UCSD-AML1 (cell line): ENCODE results near the gene NPHP4.

Experiments used
- DNase-seq: peaks from one replicate; lab custom pipeline; 2025; ENCODE audit not compliant: unreplicated experiment; lab: John Stamatoyannopoulos, UW

NPHP4 gene

GRCh38 chr1:5914676-5915365, 77.4 kb downstream of the NPHP4 start:
- DNase-seq, result no peak

- no peak for DNase-seq
Measured at GRCh38 chr1:5913876-5914275, 78.3 kb downstream of the NPHP4 start.

- no peak for DNase-seq
Measured at GRCh38 chr1:5913078-5913845, 79.0 kb downstream of the NPHP4 start.

- DNase-seq, result no peak
Measured at GRCh38 chr1:5911871-5912271, 80.4 kb downstream of the NPHP4 start.

- DNase-seq, result no peak
Measured at GRCh38 chr1:5911157-5911556, 81.1 kb downstream of the NPHP4 start.

- DNase-seq, result no peak
Measured at GRCh38 chr1:5910666-5911065, 81.6 kb downstream of the NPHP4 start.

- no peak for DNase-seq
Measured at GRCh38 chr1:5910276-5910620, 82.0 kb downstream of the NPHP4 start.

- no peak for DNase-seq
Measured at GRCh38 chr1:5909576-5910275, 82.5 kb downstream of the NPHP4 start.

GRCh38 chr1:5908461-5909375, 83.5 kb downstream of the NPHP4 start:
- no peak for DNase-seq

- no peak for DNase-seq
Measured at GRCh38 chr1:5907966-5908365, 84.3 kb downstream of the NPHP4 start.

GRCh38 chr1:5907386-5907785, 84.8 kb downstream of the NPHP4 start:
- no peak for DNase-seq

- DNase-seq, result no peak
Measured at GRCh38 chr1:5906966-5907365, 85.3 kb downstream of the NPHP4 start.

GRCh38 chr1:5906116-5906515, 86.1 kb downstream of the NPHP4 start:
- no peak for DNase-seq

GRCh38 chr1:5905436-5905835, 86.8 kb downstream of the NPHP4 start:
- no peak for DNase-seq

- no peak for DNase-seq
Measured at GRCh38 chr1:5904551-5904950, 87.7 kb downstream of the NPHP4 start.

GRCh38 chr1:5903680-5904079, 88.5 kb downstream of the NPHP4 start:
- DNase-seq, result no peak

GRCh38 chr1:5903031-5903430, 89.2 kb downstream of the NPHP4 start:
- DNase-seq, result no peak

GRCh38 chr1:5901841-5902240, 90.4 kb downstream of the NPHP4 start:
- DNase-seq, result no peak

GRCh38 chr1:5901150-5901549, 91.1 kb downstream of the NPHP4 start:
- DNase-seq, result no peak

- no peak for DNase-seq
Measured at GRCh38 chr1:5898266-5898665, 94.0 kb downstream of the NPHP4 start.
